LNCAP (cell line): ENCODE data around the gene FER.

ENCODE experiments used
- CTCF ChIP-seq: fragments of 450-650 bp; IDR thresholded peaks from 2 replicates; pipeline ENCODE4 v1.5.1; 2017; ENCODE audit warnings: mild to moderate bottlenecking

Gene FER

GRCh38 chr5:108946008-108946407, 198.3 kb downstream of the FER start:
- TF ChIP-seq CTCF: no peak

GRCh38 chr5:108947164-108947563, 199.5 kb downstream of the FER start:
- no peak for TF ChIP-seq CTCF

- TF ChIP-seq CTCF: no peak
Measured at GRCh38 chr5:108950276-108950675, 202.6 kb downstream of the FER start.

- TF ChIP-seq CTCF: no peak
Measured at GRCh38 chr5:108953940-108954339, 206.2 kb downstream of the FER start.

- TF ChIP-seq CTCF: no peak
Measured at GRCh38 chr5:108957333-108957732, 209.6 kb downstream of the FER start.

- TF ChIP-seq CTCF: no peak
Measured at GRCh38 chr5:108966910-108967309, 219.2 kb downstream of the FER start.

GRCh38 chr5:108974594-108974993, 226.9 kb downstream of the FER start:
- TF ChIP-seq CTCF: no peak

- no peak for TF ChIP-seq CTCF
Measured at GRCh38 chr5:108975697-108976096, 228.0 kb downstream of the FER start.
